H1 (cell line): ENCODE results near the gene SLC25A30. TPM values are rescaled to one million over a fixed set of nuclear protein-coding genes. Genes with fewer than 3 reads are reported as not detected.

Source experiments
- CTCF ChIA-PET: fragments of 300-600 bp; sonication (Branson Sonifier 250); formaldehyde crosslinking; loops from one replicate; lab custom pipeline; 2021; ENCODE audit not compliant: partially characterized antibody; lab: Charles Lee
- POLR2A ChIA-PET: fragments of 300-600 bp; sonication (Branson Sonifier 250); formaldehyde crosslinking; loops from one replicate; lab custom pipeline; 2021; ENCODE audit warnings: inconsistent platforms; ENCODE audit not compliant: partially characterized antibody; lab: Charles Lee
- DNase-seq, 2 experiments: peaks; one replicate each; pipeline versions ENCODE4 v3.0.0 to v3.0.0-alpha.2; 2010 to 2022; ENCODE audit warnings: low spot score in 2 of 2, low read depth in 1 of 2, mixed read lengths in 1 of 2
- FAIRE-seq: peaks from 2 replicates; lab custom pipeline; 2011; peaks lifted over from hg19 to GRCh38; lab: Jason Lieb, UNC
- H2AFZ ChIP-seq: 2 replicates; pipeline ENCODE4 v1.8.1; 2012; ENCODE audit warnings: low read length, inconsistent platforms
- H2AK5ac ChIP-seq: 2 replicates; pipeline ENCODE4 v1.6.1; 2013; ENCODE audit warnings: low read depth, low read length
- H2BK120ac ChIP-seq: replicated peaks from 2 replicates; pipeline ENCODE3; 2013; ENCODE audit warnings: low read depth, low read length, inconsistent platforms
- H2BK12ac ChIP-seq: 2 replicates; pipeline ENCODE4 v1.6.1; 2013; ENCODE audit warnings: low read depth, low read length
- H2BK15ac ChIP-seq: 2 replicates; pipeline ENCODE4 v1.6.1; 2013; ENCODE audit warnings: low read length
- H2BK20ac ChIP-seq: 2 replicates; pipeline ENCODE4 v1.6.1; 2013; ENCODE audit warnings: low read length
- H2BK5ac ChIP-seq: 2 replicates; pipeline ENCODE4 v1.6.1; 2013; ENCODE audit warnings: low read depth, low read length
- H3K14ac ChIP-seq: 2 replicates; pipeline ENCODE4 v1.6.1; 2013; ENCODE audit warnings: inconsistent platforms; ENCODE audit not compliant: insufficient read length
- H3K18ac ChIP-seq: 2 replicates; pipeline ENCODE4 v1.6.1; 2013; ENCODE audit warnings: low read length; ENCODE audit errors: extremely low read depth
- H3K23ac ChIP-seq: 2 replicates; pipeline ENCODE4 v1.6.1; 2013; ENCODE audit warnings: inconsistent platforms; ENCODE audit not compliant: insufficient read length
- H3K23me2 ChIP-seq: 2 replicates; pipeline ENCODE4 v1.6.1; 2013; ENCODE audit warnings: low read depth, low read length
- H3K27ac ChIP-seq: 2 replicates; pipeline ENCODE4 v1.6.1; 2011; ENCODE audit warnings: low read depth, low read length, inconsistent platforms
- H3K27me3 ChIP-seq, 4 experiments: replicated peaks in 1 of 4; 1 replicate in 1 of 4; 2 replicates in 3 of 4; pipeline versions ENCODE4 v1.6.1 to v1.8.1; 2011 to 2013; ENCODE audit warnings: low read length in 3 of 4, mild to moderate bottlenecking in 3 of 4, inconsistent platforms in 2 of 4, mixed read lengths in 2 of 4, moderate library complexity in 1 of 4; ENCODE audit not compliant: control insufficient read depth in 3 of 4, insufficient read depth in 3 of 4; ENCODE audit errors: extremely low read depth in 1 of 4
- H3K36me3 ChIP-seq, 4 experiments: 2 replicates each; pipeline versions ENCODE4 v1.6.1 to v1.8.1; 2011 to 2013; ENCODE audit warnings: mild to moderate bottlenecking in 4 of 4, low read length in 3 of 4, moderate library complexity in 2 of 4, control low read depth in 1 of 4, inconsistent platforms in 1 of 4; ENCODE audit not compliant: insufficient read depth in 4 of 4, control insufficient read depth in 2 of 4
- H3K4ac ChIP-seq: replicated peaks from 2 replicates; pipeline ENCODE3; 2013; ENCODE audit warnings: low read length, low read depth, mixed read lengths, inconsistent platforms; ENCODE audit not compliant: insufficient read length
- H3K4me1 ChIP-seq, 4 experiments: replicated peaks in 1 of 4; 1 replicate in 1 of 4; 2 replicates in 3 of 4; pipeline versions ENCODE4 v1.6.1 to v1.8.1; 2011 to 2013; ENCODE audit warnings: low read length in 3 of 4, inconsistent platforms in 2 of 4, mixed read lengths in 1 of 4; ENCODE audit not compliant: insufficient read depth in 4 of 4, control insufficient read depth in 3 of 4
- H3K4me2 ChIP-seq, 2 experiments: 2 replicates each; pipeline versions ENCODE4 v1.6.1 to v1.8.1; 2011 to 2013; ENCODE audit warnings: low read depth in 2 of 2, low read length in 2 of 2, control low read depth in 1 of 2, inconsistent platforms in 1 of 2, mild to moderate bottlenecking in 1 of 2; ENCODE audit not compliant: insufficient read depth in 1 of 2
- H3K4me3 ChIP-seq, 4 experiments: fragments of 200-600, 300-600 bp in 1 of 4; sonication (generic), shearing (Covaris generic), sonication (Bioruptor Twin) in 1 of 4; 2 replicates each; pipeline versions ENCODE4 v1.5.1 to v1.8.1; 2011 to 2016; ENCODE audit warnings: low read length in 4 of 4, low read depth in 3 of 4, control low read depth in 2 of 4, inconsistent platforms in 2 of 4, mild to moderate bottlenecking in 2 of 4, mixed read lengths in 1 of 4, moderate library complexity in 1 of 4; ENCODE audit not compliant: insufficient read depth in 2 of 4; ENCODE audit errors: extremely low read depth in 1 of 4
- H3K56ac ChIP-seq: replicated peaks from 2 replicates; pipeline ENCODE3; 2013; ENCODE audit warnings: low read depth, mild to moderate bottlenecking, mixed read lengths, low read length, inconsistent platforms; ENCODE audit not compliant: insufficient read length
- H3K79me1 ChIP-seq: 2 replicates; pipeline ENCODE4 v1.6.1; 2013; ENCODE audit warnings: low read depth, low read length, control low read depth
- H3K79me2 ChIP-seq, 2 experiments: 2 replicates each; pipeline versions ENCODE4 v1.6.1 to v1.8.1; 2012 to 2013; ENCODE audit warnings: low read length in 2 of 2, mild to moderate bottlenecking in 2 of 2, inconsistent platforms in 1 of 2; ENCODE audit not compliant: insufficient read depth in 2 of 2, control insufficient read depth in 1 of 2
- H3K9ac ChIP-seq, 4 experiments: replicated peaks in 1 of 4; 1 replicate in 1 of 4; 2 replicates in 3 of 4; pipeline versions ENCODE4 v1.6.1 to v1.8.1; 2011 to 2013; ENCODE audit warnings: low read depth in 3 of 4, low read length in 3 of 4, control low read depth in 2 of 4, mild to moderate bottlenecking in 2 of 4, moderate library complexity in 2 of 4, inconsistent platforms in 1 of 4; ENCODE audit errors: extremely low read depth in 1 of 4
- H3K9me3 ChIP-seq, 2 experiments: 2 replicates each; pipeline versions ENCODE4 v1.6.1 to v1.8.1; 2012 to 2013; ENCODE audit warnings: mild to moderate bottlenecking in 2 of 2, moderate library complexity in 2 of 2, control low read depth in 1 of 2, inconsistent platforms in 1 of 2, low read depth in 1 of 2, low read length in 1 of 2, mixed read lengths in 1 of 2; ENCODE audit not compliant: insufficient read depth in 2 of 2
- H4K20me1 ChIP-seq, 2 experiments: replicated peaks in 1 of 2; 2 replicates each; pipeline versions ENCODE3 to v1.8.1; 2011 to 2013; ENCODE audit warnings: inconsistent platforms in 2 of 2, low read length in 2 of 2, mild to moderate bottlenecking in 1 of 2; ENCODE audit not compliant: insufficient read depth in 2 of 2, control insufficient read depth in 1 of 2
- H4K5ac ChIP-seq: 2 replicates; pipeline ENCODE4 v1.6.1; 2013; ENCODE audit warnings: low read length, low read depth, mixed read lengths, inconsistent platforms; ENCODE audit not compliant: insufficient read length
- H4K8ac ChIP-seq: 2 replicates; pipeline ENCODE4 v1.8.0; 2013; ENCODE audit warnings: mild to moderate bottlenecking, moderate library complexity, low read length, inconsistent platforms; ENCODE audit not compliant: insufficient read depth; ENCODE audit errors: extremely low read depth
- H4K91ac ChIP-seq: replicated peaks from 2 replicates; pipeline ENCODE3; 2013; ENCODE audit warnings: low read length, mixed read lengths, inconsistent platforms; ENCODE audit not compliant: insufficient read length
- CTBP2 ChIP-seq: IDR thresholded peaks from 2 replicates; pipeline ENCODE4 v1.7.0; 2011; ENCODE audit warnings: borderline replicate concordance, mild to moderate bottlenecking, moderate library complexity, mixed read lengths, low read length; ENCODE audit not compliant: insufficient read depth, insufficient read length
- EGR1 ChIP-seq: IDR thresholded peaks from 2 replicates; pipeline ENCODE4 v1.6.1; 2011; ENCODE audit warnings: low read depth, low read length, borderline replicate concordance
- HDAC6 ChIP-seq: IDR thresholded peaks from one replicate; pipeline ENCODE4 v1.7.1; 2012; ENCODE audit warnings: low read depth, mild to moderate bottlenecking, inconsistent platforms, low read length, moderate library complexity
- JUN ChIP-seq: IDR thresholded peaks from 2 replicates; pipeline ENCODE4 v1.6.1; 2011; ENCODE audit warnings: low read depth, mild to moderate bottlenecking, improper control_type of control experiment, low read length
- KDM5A ChIP-seq: fragments of 200-600 bp; IDR thresholded peaks from 2 replicates; pipeline ENCODE4 v1.7.1; 2012; ENCODE audit warnings: mild to moderate bottlenecking, low read length, inconsistent platforms, mixed read lengths
- MAX ChIP-seq: IDR thresholded peaks from 2 replicates; pipeline ENCODE4 v1.6.1; 2012; ENCODE audit warnings: inconsistent platforms
- NRF1 ChIP-seq: IDR thresholded peaks from 2 replicates; pipeline ENCODE4 v1.6.1; 2011; ENCODE audit warnings: mild to moderate bottlenecking, low read depth, low read length, improper control_type of control experiment
- RBBP5 ChIP-seq: IDR thresholded peaks from 2 replicates; pipeline ENCODE4 v1.7.1; 2012; ENCODE audit warnings: low read depth, mild to moderate bottlenecking, inconsistent platforms, low read length, moderate library complexity, borderline replicate concordance
- RFX5 ChIP-seq: IDR thresholded peaks from 2 replicates; pipeline ENCODE4 v1.6.1; 2011; ENCODE audit warnings: low read depth, low read length, improper control_type of control experiment, borderline replicate concordance
- TAF7 ChIP-seq: optimal IDR thresholded peaks from 2 replicates; pipeline ENCODE3; 2011; ENCODE audit warnings: low read depth, mild to moderate bottlenecking, inconsistent platforms, low read length, moderate library complexity, borderline replicate concordance
- WGBS, 2 experiments: shearing (Covaris generic) in 1 of 2; methylation state at CpG; one replicate each; pipeline versions ENCODE4 v1.1.6 to v1.1.7; 2013 to 2015; ENCODE audit warnings: low lambda C conversion rate in 2 of 2, mixed read lengths in 2 of 2, inconsistent platforms in 1 of 2, low coverage in 1 of 2, missing lambda C conversion rate in 1 of 2; ENCODE audit not compliant: insufficient replicate concordance in 2 of 2, insufficient coverage in 1 of 2, insufficient read length in 1 of 2; ENCODE audit errors: extremely low coverage in 1 of 2, missing lambda C conversion rate in 1 of 2; 5-methylcytosine and 5-hydroxymethylcytosine counted together
- polyA plus RNA-seq, 7 experiments: library from polyadenylated mRNA; depleted of rRNA in 3 of 7; stranded (reverse) in 5 of 7; unstranded in 2 of 7; fragments of >200 nt in 5 of 7; fragments of 200-250 nt in 2 of 7; gene quantifications; 1 replicate in 5 of 7; 2 replicates in 1 of 7; 4 replicates in 1 of 7; pipeline versions ENCODE4 v1.2.1 to v1.2.3, GENCODE V29; 2011 to 2013; ENCODE audit warnings: missing spikeins in 2 of 7, mixed read lengths in 2 of 7
- total RNA-seq: library from RNA; stranded (reverse); fragmentation: NEBNext Ultra II Directional; extraction: Animal tissue kit (Norgen Biotek cat#: 25700); gene quantifications from 2 replicates; pipeline ENCODE4 v1.2.1, GENCODE V29; 2021
- TF ChIP-seq, protein P1 (sequence below): IDR thresholded peaks from 2 replicates; pipeline ENCODE4 v1.6.1; 2011; ENCODE audit warnings: low read length, improper control_type of control experiment

Gene SLC25A30
- total and polyA plus RNA-seq, 2 of the 8 experiments (the other 6 are each of a cell fraction or from before 2014, with no cell fraction given), result 2.1 to 8.7 TPM

DNA sequence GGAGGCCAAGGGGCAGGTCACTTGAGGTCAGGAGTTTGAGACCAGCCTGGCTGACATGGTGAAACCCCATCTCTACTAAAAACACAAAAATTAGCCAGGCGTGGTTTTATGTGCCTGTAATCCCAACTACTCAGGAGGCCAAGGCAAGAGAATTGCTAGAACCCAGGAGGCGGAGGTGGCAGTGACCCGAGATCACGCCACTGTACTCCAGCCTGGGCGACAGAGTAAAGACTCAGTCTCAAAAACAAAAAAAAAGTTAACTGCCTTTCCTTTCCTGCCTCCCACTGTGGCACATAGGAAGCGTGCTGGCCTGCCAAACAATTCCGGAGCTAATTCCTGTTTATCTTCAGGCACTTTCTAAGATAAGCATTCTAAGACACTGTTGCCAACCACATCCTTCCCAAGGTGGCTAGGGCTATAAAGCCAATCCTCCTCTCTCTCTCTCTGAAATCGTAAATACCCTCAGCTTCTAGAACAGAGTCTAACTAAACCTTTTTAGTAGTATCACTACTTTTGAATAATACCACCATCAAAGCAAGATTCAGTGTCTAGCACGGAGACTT, 21.6 kb downstream of the SLC25A30 start:
- WGBS, 2 experiments, result 91% methylated on average over 9 of the region's 9 CpGs; no CpG with 5 or more reads in 1 of the 2 experiments
- H4K91ac ChIP-seq, result no peak overlapping the region
- no peaks in the 10 kb centered on the region for H4K20me1 ChIP-seq
- no peak overlapping the region for H3K4ac ChIP-seq
- no peak overlapping the region for H2BK5ac ChIP-seq
- H3K18ac ChIP-seq, result no peak overlapping the region
- H3K79me2 ChIP-seq, result no peaks in the 10 kb centered on the region
- no peaks in the 10 kb centered on the region for H3K23me2 ChIP-seq
- H2BK120ac ChIP-seq, result no peak overlapping the region
- H2AK5ac ChIP-seq, result no peak overlapping the region
- no peak overlapping the region for H3K27ac ChIP-seq
- DNase-seq (no peak), FAIRE-seq (no peak)
- H3K36me3 ChIP-seq, result peaks cover 0 to 14% (median 6%) of the 10 kb centered on the region in 4 experiments; a peak in 5 of 8 replicates
- H3K56ac ChIP-seq, result no peak overlapping the region
- no peak overlapping the region for H2BK12ac ChIP-seq
- no peak overlapping the region for H2BK20ac ChIP-seq
- CTCF ChIA-PET, result interaction anchor here (1.2 to 7.7 kb wide), 7 partner anchors 9 to 332 kb away, joined by 3 to 164 read pairs (median 3); no protein-coding TSS in a partner anchor
- no peak overlapping the region for H4K8ac ChIP-seq
- no peaks in the 10 kb centered on the region for H3K79me1 ChIP-seq
- no peak overlapping the region for H3K4me3 ChIP-seq
- H3K27me3 ChIP-seq, result peaks cover 0 to 1% (median 0%) of the 10 kb centered on the region in 4 experiments; a peak in 1 of 7 replicates
- no peak overlapping the region for H3K14ac ChIP-seq
- no peak overlapping the region for H2BK15ac ChIP-seq
- no peak for TF ChIP-seq CTBP2
- no peak for TF ChIP-seq TAF7
- TF ChIP-seq RBBP5, result no peak
- TF ChIP-seq JUN, result no peak
- no peak for TF ChIP-seq MAX
- TF ChIP-seq HDAC6, result no peak
- TF ChIP-seq, protein P1, sequence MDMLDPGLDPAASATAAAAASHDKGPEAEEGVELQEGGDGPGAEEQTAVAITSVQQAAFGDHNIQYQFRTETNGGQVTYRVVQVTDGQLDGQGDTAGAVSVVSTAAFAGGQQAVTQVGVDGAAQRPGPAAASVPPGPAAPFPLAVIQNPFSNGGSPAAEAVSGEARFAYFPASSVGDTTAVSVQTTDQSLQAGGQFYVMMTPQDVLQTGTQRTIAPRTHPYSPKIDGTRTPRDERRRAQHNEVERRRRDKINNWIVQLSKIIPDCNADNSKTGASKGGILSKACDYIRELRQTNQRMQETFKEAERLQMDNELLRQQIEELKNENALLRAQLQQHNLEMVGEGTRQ, result no peak
- TF ChIP-seq NRF1, result no peak
- TF ChIP-seq KDM5A, result no peak
- TF ChIP-seq EGR1, result no peak
- no peak for TF ChIP-seq RFX5
- TF ChIP-seq, all 59 proteins: peak for 0
- H4K5ac ChIP-seq, result no peak overlapping the region
- no peak overlapping the region for H3K4me2 ChIP-seq
- no peak overlapping the region for H3K9ac ChIP-seq
- H3K4me1 ChIP-seq, result no peaks in the 10 kb centered on the region
- H3K23ac ChIP-seq, result no peak overlapping the region
- POLR2A ChIA-PET, result interaction anchor here (0.7 to 1.1 kb wide), 4 partner anchors 9 to 63 kb away, joined by 3 read pairs; partner anchors contain the start of gene TPT1
- H2AFZ ChIP-seq, result no peak overlapping the region
- H3K9me3 ChIP-seq, result no peaks in the 10 kb centered on the region
